ENCODE results near the gene APBA2. TPM values are rescaled to one million over a fixed set of nuclear protein-coding genes. Genes with fewer than 3 reads are reported as not detected.
"Not testable (repeated sequence)": the region's sequence is repeated elsewhere in the genome, so short reads cannot be mapped to it uniquely, and the experiment has no call there.

Gene APBA2
- total RNA-seq, 1 experiment from 2014 or later = 11.2 TPM

DNA sequence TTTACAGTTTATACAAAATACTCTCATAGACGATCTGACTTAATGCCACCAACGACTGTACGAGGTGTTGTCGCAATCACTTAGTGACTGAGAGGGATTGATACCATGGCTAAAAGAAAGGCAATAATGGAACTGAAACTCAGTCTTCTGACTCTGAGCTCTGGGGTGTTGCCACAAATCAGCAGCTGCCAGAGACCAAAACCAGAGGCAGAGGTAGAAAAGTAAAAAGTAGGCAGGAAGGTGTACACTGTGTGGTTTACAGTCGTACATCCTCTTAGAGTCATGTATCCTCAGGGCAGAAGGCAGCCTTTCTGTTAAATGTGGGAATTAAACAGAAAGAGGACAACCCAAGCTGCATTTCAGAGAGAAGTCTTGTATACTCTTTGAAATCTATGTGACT, 38.5 kb upstream of the APBA2 start:
- H3K27ac Mint-ChIP-seq; DNase-seq (ENCODE audit: low spot score): not testable (repeated sequence)
- peaks cover 14% of the 10 kb centered on the region for H3K36me3 Mint-ChIP-seq

GRCh38 chr15:28847959-28848358, 37.8 kb upstream of the APBA2 start:
- Mint-ChIP-seq H3K36me3 (peaks cover 14% of the 10 kb centered on the region), H3K9me3 (peaks cover 10% of the 10 kb centered on the region; the same call in 1 of the 2 replicates)
- ATAC-seq; H3K27me3 Mint-ChIP-seq (ENCODE audit: low read depth); H3K4me3 Mint-ChIP-seq; H3K27ac Mint-ChIP-seq; DNase-seq (ENCODE audit: low spot score); POLR2A ChIA-PET; H3K4me1 Mint-ChIP-seq; CTCF ChIA-PET: not testable (repeated sequence)

More for the DNA sequence above, 38.5 kb upstream of the APBA2 start:
- H3K9me3 Mint-ChIP-seq = peaks cover 10% of the 10 kb centered on the region; the same call in 1 of the 2 replicates
- CTCF ChIA-PET; POLR2A ChIA-PET; ATAC-seq; H3K4me1 Mint-ChIP-seq; H3K27me3 Mint-ChIP-seq (ENCODE audit: low read depth); H3K4me3 Mint-ChIP-seq: not testable (repeated sequence)

DNA sequence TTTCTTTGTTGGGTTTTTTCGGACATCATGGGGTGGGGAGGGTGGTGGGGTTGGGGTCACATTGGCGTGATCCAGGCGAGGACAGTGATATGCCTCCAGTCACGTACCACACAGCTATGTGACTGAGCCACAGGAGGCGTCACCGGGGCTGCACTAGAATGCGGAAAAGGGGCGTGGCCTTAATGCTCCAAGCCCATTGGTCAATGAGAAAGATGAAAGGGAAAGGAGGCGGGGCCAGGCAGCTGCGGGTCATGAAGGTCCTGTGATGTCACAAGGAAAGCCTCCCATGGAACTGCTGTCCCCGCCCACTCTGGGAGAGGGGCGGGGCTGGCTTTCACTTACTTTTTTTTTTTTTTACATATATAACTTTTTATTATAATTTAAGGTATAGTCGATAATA, 37.3 kb upstream of the APBA2 start, which contains the start of gene GOLGA6L7:
GOLGA6L7 (minus strand) TSS at position 124 of the 400 bp plus-strand sequence; CDS start at position 29, 95 bp downstream.
- Mint-ChIP-seq H3K4me1 (peaks cover 12% of the 10 kb centered on the region), H3K36me3 (peaks cover 14% of the 10 kb centered on the region), H3K9me3 (peaks cover 10% of the 10 kb centered on the region; the same call in 1 of the 2 replicates)
- H3K27ac Mint-ChIP-seq; H3K4me3 Mint-ChIP-seq; POLR2A ChIA-PET; CTCF ChIA-PET; H3K27me3 Mint-ChIP-seq (ENCODE audit: low read depth); ATAC-seq: not testable (repeated sequence)
- DNase-seq (ENCODE audit: low spot score) = peak; percentile 18

- ATAC-seq; H3K27me3 Mint-ChIP-seq (ENCODE audit: low read depth); POLR2A ChIA-PET; CTCF ChIA-PET; H3K4me3 Mint-ChIP-seq; H3K27ac Mint-ChIP-seq; DNase-seq (ENCODE audit: low spot score): not testable (repeated sequence)
- peaks cover 14% of the 10 kb centered on the region for H3K36me3 Mint-ChIP-seq
- H3K4me1 Mint-ChIP-seq = peaks cover 18% of the 10 kb centered on the region
- H3K9me3 Mint-ChIP-seq = peaks cover 10% of the 10 kb centered on the region; the same call in 1 of the 2 replicates
Observed at GRCh38 chr15:28849271-28849670, 36.5 kb upstream of the APBA2 start.

DNA sequence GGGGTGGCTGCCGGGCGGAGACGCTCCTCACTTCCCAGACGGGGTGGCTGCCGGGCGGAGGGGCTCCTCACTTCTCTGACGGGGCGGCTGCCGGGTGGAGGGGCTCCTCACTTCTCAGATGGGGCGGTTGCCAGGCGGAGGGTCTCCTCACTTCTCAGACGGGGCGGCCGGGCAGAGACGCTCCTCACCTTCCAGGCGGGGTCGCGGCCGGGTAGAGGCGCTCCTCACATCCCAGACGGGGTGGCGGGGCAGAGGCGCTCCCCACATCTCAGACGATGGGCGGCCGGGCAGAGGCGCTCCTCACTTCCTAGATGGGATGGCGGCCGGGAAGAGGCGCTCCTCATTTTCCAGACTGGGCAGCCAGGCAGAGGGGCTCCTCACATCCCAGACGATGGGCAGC, 36.0 kb upstream of the APBA2 start:
- H3K27ac Mint-ChIP-seq; ATAC-seq; DNase-seq (ENCODE audit: low spot score); POLR2A ChIA-PET; H3K27me3 Mint-ChIP-seq (ENCODE audit: low read depth); H3K4me3 Mint-ChIP-seq; CTCF ChIA-PET: not testable (repeated sequence)
- H3K4me1 Mint-ChIP-seq = peaks cover 23% of the 10 kb centered on the region
- H3K36me3 Mint-ChIP-seq = peaks cover 14% of the 10 kb centered on the region
- peaks cover 10% of the 10 kb centered on the region; the same call in 1 of the 2 replicates for H3K9me3 Mint-ChIP-seq

- peak; percentile 67 for ATAC-seq
- Mint-ChIP-seq H3K36me3 (peaks cover 11% of the 10 kb centered on the region; the same call in 1 of the 2 replicates), H3K4me1 (peaks cover 23% of the 10 kb centered on the region), H3K4me3 (peak overlapping the region; percentile 5)
- H3K9me3 Mint-ChIP-seq; H3K27ac Mint-ChIP-seq; H3K27me3 Mint-ChIP-seq (ENCODE audit: low read depth); DNase-seq (ENCODE audit: low spot score); POLR2A ChIA-PET: not testable (repeated sequence)
- CTCF ChIA-PET = interaction anchor here (0.8 kb wide), 1 partner anchor 68 kb away, joined by 3 read pairs; no protein-coding TSS in a partner anchor
Observed at GRCh38 chr15:28853654-28854053, 32.1 kb upstream of the APBA2 start.

DNA sequence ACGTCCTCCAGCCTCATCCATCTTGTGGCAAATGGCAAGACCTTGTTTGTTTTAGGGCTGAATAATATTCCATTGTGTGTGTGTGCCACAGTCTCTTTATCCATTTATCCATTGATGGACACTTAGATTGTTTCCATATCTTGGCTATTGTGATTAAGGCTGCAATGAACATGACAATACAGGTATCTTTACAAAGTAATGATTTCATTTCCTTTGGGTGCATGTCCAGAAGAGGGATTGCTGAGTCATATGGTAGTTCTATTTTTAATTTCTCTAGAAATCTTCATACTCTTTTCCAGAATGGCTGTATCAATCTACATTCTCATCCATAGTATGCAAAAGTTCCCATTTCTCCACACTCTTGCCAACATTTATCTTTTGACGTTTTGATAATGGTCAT, 31.2 kb upstream of the APBA2 start:
- H3K36me3 Mint-ChIP-seq; CTCF ChIA-PET; H3K9me3 Mint-ChIP-seq; H3K27me3 Mint-ChIP-seq (ENCODE audit: low read depth); DNase-seq (ENCODE audit: low spot score); H3K27ac Mint-ChIP-seq; ATAC-seq; H3K4me3 Mint-ChIP-seq; POLR2A ChIA-PET: not testable (repeated sequence)
- peaks cover 23% of the 10 kb centered on the region for H3K4me1 Mint-ChIP-seq

- Mint-ChIP-seq H3K27ac (no peak overlapping the region), H3K9me3 (no peaks in the 10 kb centered on the region), H3K27me3 (ENCODE audit: low read depth) (no peaks in the 10 kb centered on the region), H3K4me1 (no peaks in the 10 kb centered on the region), H3K4me3 (no peak overlapping the region), H3K36me3 (no peaks in the 10 kb centered on the region)
- TF ChIP-seq JUN (CRISPR knock-in tag; IDR thresholded peaks at IDR 0.05) (no peak), ZNF121 (CRISPR knock-in tag; IDR thresholded peaks at IDR 0.05) (no peak), STAT6 (CRISPR knock-in tag; conservative IDR thresholded peaks at IDR 0.05; ENCODE audit: low read depth) (no peak), MYBL2 (CRISPR knock-in tag; IDR thresholded peaks at IDR 0.05) (no peak), SP1 (CRISPR knock-in tag; conservative IDR thresholded peaks at IDR 0.05) (no peak), JAZF1 (CRISPR knock-in tag; IDR thresholded peaks at IDR 0.05) (no peak), NR3C1 (CRISPR knock-in tag; conservative IDR thresholded peaks at IDR 0.05; ENCODE audit: low read depth) (no peak), GABPB1 (CRISPR knock-in tag; IDR thresholded peaks at IDR 0.05) (no peak), FOXJ3 (CRISPR knock-in tag; IDR thresholded peaks at IDR 0.05; ENCODE audit: borderline replicate concordance) (no peak), KAT7 (CRISPR knock-in tag; IDR thresholded peaks at IDR 0.05; ENCODE audit: borderline replicate concordance) (no peak), RORB (CRISPR knock-in tag; IDR thresholded peaks at IDR 0.05) (no peak)
- TF ChIP-seq, protein P1, sequence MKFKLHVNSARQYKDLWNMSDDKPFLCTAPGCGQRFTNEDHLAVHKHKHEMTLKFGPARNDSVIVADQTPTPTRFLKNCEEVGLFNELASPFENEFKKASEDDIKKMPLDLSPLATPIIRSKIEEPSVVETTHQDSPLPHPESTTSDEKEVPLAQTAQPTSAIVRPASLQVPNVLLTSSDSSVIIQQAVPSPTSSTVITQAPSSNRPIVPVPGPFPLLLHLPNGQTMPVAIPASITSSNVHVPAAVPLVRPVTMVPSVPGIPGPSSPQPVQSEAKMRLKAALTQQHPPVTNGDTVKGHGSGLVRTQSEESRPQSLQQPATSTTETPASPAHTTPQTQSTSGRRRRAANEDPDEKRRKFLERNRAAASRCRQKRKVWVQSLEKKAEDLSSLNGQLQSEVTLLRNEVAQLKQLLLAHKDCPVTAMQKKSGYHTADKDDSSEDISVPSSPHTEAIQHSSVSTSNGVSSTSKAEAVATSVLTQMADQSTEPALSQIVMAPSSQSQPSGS (CRISPR knock-in tag; IDR thresholded peaks at IDR 0.05; ENCODE audit: borderline replicate concordance, low read depth) = no peak
- ChIA-PET CTCF (interaction anchor here (1.2 kb wide), 1 partner anchor 67 kb away, joined by 4 read pairs; no protein-coding TSS in a partner anchor), POLR2A (no interaction called here)
- DNase-seq (ENCODE audit: low spot score) (no peak), ATAC-seq (no peak; the same call in 1 of the 2 replicates)
Observed at GRCh38 chr15:28861031-28861534, 24.7 kb upstream of the APBA2 start.
